ENCODE measurements around the gene XCR1.

Gene XCR1

GRCh38 chr3:45969953-45970352, 57.3 kb downstream of the XCR1 start (continued):
- TF ChIP-seq ZNF529 (tag by site-specific recombination; IDR thresholded peaks at IDR 0.05; ENCODE audit: insufficient replicate concordance), result no peak
- TF ChIP-seq IKZF3 (tag by site-specific recombination; IDR thresholded peaks at IDR 0.05), result no peak
- TF ChIP-seq ZNF354C (tag by site-specific recombination; IDR thresholded peaks at IDR 0.05; ENCODE audit: borderline replicate concordance, low read depth), result no peak
- TF ChIP-seq, protein P1, sequence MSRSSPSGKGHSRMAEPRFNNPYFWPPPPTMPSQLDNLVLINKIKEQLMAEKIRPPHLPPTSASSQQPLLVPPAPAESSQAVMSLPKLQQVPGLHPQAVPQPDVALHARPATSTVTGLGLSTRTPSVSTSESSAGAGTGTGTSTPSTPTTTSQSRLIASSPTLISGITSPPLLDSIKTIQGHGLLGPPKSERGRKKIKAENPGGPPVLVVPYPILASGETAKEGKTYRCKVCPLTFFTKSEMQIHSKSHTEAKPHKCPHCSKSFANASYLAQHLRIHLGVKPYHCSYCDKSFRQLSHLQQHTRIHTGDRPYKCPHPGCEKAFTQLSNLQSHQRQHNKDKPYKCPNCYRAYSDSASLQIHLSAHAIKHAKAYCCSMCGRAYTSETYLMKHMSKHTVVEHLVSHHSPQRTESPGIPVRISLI (tag by site-specific recombination; IDR thresholded peaks at IDR 0.05), result no peak
- TF ChIP-seq, protein P2, sequence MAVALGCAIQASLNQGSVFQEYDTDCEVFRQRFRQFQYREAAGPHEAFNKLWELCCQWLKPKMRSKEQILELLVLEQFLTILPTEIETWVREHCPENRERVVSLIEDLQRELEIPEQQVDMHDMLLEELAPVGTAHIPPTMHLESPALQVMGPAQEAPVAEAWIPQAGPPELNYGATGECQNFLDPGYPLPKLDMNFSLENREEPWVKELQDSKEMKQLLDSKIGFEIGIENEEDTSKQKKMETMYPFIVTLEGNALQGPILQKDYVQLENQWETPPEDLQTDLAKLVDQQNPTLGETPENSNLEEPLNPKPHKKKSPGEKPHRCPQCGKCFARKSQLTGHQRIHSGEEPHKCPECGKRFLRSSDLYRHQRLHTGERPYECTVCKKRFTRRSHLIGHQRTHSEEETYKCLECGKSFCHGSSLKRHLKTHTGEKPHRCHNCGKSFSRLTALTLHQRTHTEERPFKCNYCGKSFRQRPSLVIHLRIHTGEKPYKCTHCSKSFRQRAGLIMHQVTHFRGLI (tag by site-specific recombination; IDR thresholded peaks at IDR 0.05), result no peak
- TF ChIP-seq ZBTB26 (tag by site-specific recombination; optimal IDR thresholded peaks at IDR 0.05), result no peak

- Histone ChIP-seq H3K36me3 (ENCODE audit: control insufficient read depth in 2 of 2, insufficient read depth in 1 of 2, low read length in 2 of 2) (peaks cover 13 to 84% of the 10 kb centered on the region in 2 experiments), H3K27ac (ENCODE audit: extremely low read depth, low read depth, low read length) (no peak overlapping the region), H3K4me3 (ENCODE audit: low read depth, low read length) (no peak overlapping the region), H3K9me3 (ENCODE audit: control insufficient read depth, insufficient read depth, low read depth, low read length) (no peaks in the 10 kb centered on the region), H3K4me1 (ENCODE audit: control insufficient read depth, insufficient read depth, low read length) (no peaks in the 10 kb centered on the region)
- ChIA-PET CTCF (interaction anchor here (1.2 to 2.7 kb wide), 2 partner anchors 110 to 239 kb away, joined by 5 to 11 read pairs; no protein-coding TSS in a partner anchor), POLR2A (no interaction called here)
- TF ChIP-seq ZSCAN23 (tag by site-specific recombination; IDR thresholded peaks at IDR 0.05) (no peak), ZNF280D (tag by site-specific recombination; IDR thresholded peaks at IDR 0.05) (no peak), ZNF701 (tag by site-specific recombination; IDR thresholded peaks at IDR 0.05) (no peak), ZNF10 (tag by site-specific recombination; IDR thresholded peaks at IDR 0.05) (no peak), ZNF140 (tag by site-specific recombination; IDR thresholded peaks at IDR 0.05) (no peak), ZNF37A (tag by site-specific recombination; IDR thresholded peaks at IDR 0.05) (no peak), ZNF433 (tag by site-specific recombination; IDR thresholded peaks at IDR 0.05; ENCODE audit: low read depth) (no peak)
- TF ChIP-seq, protein P3, sequence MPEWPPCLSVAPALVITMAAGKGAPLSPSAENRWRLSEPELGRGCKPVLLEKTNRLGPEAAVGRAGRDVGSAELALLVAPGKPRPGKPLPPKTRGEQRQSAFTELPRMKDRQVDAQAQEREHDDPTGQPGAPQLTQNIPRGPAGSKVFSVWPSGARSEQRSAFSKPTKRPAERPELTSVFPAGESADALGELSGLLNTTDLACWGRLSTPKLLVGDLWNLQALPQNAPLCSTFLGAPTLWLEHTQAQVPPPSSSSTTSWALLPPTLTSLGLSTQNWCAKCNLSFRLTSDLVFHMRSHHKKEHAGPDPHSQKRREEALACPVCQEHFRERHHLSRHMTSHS (tag by site-specific recombination; IDR thresholded peaks at IDR 0.05), result no peak
Measured at GRCh38 chr3:45969116-45969515, 58.2 kb downstream of the XCR1 start.

DNA sequence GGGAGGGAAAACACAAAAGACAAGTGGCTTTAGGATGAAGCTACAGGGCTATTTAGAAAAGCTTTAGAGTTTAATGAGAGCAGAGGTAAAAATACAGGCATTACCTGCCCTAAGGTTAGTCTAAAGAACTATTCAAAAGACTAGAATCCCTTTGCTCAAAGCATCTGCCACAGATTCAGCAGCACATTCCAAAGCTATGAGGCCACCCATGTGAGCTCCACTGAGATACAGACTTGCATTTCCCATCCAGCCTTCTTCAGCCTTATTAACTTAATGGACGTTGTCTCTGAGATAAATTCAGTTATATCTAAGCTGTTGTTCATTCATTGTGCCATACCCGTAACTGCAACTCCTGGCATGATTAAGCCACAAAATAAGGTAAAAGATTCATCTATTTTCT, 58.6 kb downstream of the XCR1 start:
- Histone ChIP-seq H3K4me3 (ENCODE audit: low read depth, low read length) (no peak overlapping the region), H3K27ac (ENCODE audit: extremely low read depth, low read depth, low read length) (no peak overlapping the region), H3K36me3 (ENCODE audit: control insufficient read depth in 2 of 2, insufficient read depth in 1 of 2, low read length in 2 of 2) (peaks cover 13 to 86% of the 10 kb centered on the region in 2 experiments), H3K4me1 (ENCODE audit: control insufficient read depth, insufficient read depth, low read length) (no peaks in the 10 kb centered on the region), H3K9me3 (ENCODE audit: control insufficient read depth, insufficient read depth, low read depth, low read length) (no peaks in the 10 kb centered on the region)
- CTCF ChIA-PET, result interaction anchor here (1.2 to 2.7 kb wide), 2 partner anchors 110 to 239 kb away, joined by 5 to 11 read pairs; no protein-coding TSS in a partner anchor
- POLR2A ChIA-PET, result no interaction called here
- TF ChIP-seq ZNF132 (tag by site-specific recombination; IDR thresholded peaks at IDR 0.05; ENCODE audit: borderline replicate concordance) (no peak), PRDM6 (tag by site-specific recombination; IDR thresholded peaks at IDR 0.05) (no peak), ZBTB7A (tag by site-specific recombination; IDR thresholded peaks at IDR 0.05; ENCODE audit: low read depth) (no peak), ZNF404 (tag by site-specific recombination; IDR thresholded peaks at IDR 0.05) (no peak), ZNF626 (tag by site-specific recombination; IDR thresholded peaks at IDR 0.05) (no peak), HOXC10 (CRISPR knock-in tag; IDR thresholded peaks at IDR 0.05) (no peak), ZNF174 (tag by site-specific recombination; IDR thresholded peaks at IDR 0.05) (no peak), ZNF24 (tag by site-specific recombination; IDR thresholded peaks at IDR 0.05) (no peak), BCL6B (tag by site-specific recombination; IDR thresholded peaks at IDR 0.05) (no peak)

Data from HEK293 (cell line).